Right hindlimb (tissue), 1 donor: Measurements from ENCODE around the gene SLC6A13.
"Not testable (repeated sequence)": the region's sequence is repeated elsewhere in the genome, so short reads cannot be mapped to it uniquely, and the experiment has no call there.

Source experiments
- DNase-seq: peaks from one replicate; pipeline ENCODE4 v3.0.0-alpha.2; 2018

Gene SLC6A13

DNA sequence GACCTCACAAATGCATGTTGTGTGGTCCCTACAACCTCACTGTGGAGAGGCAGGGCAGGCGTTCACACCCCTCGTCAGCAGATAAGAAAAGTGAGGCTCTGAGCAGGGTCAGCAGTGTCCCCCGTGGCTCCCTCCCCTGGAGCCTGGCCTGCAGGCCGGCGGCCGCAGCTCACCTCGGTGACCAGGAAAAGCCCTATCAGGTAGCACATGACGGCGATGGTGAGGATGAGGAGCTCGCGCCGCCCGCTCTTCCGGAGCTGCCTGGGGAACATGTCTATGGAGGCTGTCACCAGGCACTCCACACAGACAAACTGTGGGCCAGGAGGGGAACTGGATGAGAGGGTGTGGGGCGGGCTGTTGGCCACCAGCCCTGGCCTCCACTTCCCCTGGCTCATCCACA, 66.7 kb downstream of the SLC6A13 start:
- DNase-seq = no peak

DNA sequence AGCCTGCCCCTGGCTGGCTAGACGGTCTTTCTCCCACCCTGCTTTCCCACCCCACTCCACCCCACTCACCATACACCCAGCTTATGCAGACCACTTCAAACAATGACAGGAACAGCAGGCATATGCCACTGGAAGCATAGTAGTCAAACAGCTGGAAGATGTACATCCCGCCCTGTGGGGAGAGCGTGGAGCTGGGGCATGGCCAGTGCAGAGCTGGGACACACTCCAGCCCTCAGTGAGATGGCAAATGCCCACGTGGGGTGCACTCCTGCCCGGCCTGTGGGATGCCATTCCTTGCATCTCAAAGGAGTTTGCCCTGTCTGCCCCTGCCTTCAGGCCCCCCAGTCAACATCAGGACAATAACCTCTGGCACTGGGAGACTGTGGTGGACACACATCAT, 67.5 kb downstream of the SLC6A13 start:
- no peak for DNase-seq

DNA sequence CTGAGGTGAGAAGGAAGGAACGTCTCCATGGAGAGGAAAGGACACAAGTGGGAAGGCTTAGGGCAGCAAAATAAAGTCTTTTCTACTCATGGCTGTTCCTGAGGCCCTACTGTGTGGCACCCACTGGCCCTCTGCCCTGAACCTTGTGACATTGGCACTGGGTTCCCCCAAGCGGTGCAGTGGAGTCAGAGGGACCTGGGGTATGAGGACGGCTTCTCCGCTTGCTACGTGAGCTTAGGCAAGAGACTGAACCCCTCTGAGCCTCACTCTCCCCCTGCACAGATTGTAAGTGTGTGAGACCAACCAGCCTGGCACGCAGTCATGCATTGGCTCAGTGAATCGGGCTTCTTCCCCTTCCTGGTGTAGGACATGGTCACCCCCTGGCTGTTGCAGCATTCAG, 68.4 kb downstream of the SLC6A13 start:
- no peak for DNase-seq

DNA sequence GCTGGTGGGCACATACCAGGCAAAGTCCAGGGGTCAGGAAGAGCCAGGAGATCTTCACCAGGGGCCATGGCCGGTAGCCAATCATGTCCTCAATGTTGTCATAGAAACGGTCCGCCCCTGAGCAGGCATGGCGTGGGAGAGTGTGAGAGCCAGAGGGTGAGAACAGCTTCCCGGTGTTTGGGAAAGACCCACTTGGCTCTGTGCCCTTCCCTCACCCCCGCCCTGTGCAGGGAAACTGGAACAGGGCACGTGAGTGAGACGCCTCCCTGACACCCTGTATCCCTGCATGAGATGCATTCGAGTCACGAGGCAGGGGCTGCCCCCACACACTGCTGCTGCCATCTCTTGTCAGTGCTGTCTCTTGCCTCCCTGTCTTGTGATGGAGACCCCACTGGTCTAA, 69.4 kb downstream of the SLC6A13 start:
- no peak for DNase-seq

DNA sequence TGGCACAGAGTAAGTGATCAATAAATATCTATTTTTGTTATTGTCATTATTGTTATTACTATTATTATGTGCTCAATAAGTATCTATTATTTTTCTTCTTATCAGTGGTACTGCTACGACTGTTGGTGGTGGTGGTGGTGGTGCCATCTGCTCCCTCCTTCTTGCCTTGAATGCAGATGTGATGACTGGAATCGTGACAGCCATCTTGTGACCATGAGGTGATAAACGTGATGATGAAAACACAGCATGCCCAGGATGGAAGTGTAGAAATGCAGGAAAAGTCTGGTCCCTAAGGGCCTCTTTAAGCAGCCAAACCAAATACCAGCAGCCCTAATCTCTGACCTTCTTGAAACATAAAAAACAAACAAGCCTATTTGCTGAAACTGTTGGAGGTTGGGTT, 71.1 kb downstream of the SLC6A13 start:
- no peak for DNase-seq

DNA sequence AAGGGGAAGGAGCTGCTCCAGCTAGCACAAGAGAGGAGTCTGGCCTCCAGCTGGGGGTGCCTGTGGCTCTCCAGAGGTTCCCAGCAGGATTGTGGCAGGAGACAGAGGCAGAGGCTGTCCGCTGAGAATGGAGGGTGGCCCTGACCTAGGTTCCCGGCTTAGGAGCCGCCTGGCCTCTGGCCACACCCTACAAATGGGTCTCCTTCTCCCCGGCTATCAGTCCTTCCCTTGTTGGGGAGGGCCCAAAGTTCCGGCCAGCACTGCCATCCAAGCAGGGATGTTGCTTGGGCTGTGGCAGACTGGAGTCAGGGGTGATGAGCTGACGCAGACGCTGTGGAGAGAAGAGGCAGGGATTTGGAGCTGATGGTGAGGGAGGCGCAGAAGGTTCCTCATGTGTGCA, 71.8 kb downstream of the SLC6A13 start:
- DNase-seq = no peak

DNA sequence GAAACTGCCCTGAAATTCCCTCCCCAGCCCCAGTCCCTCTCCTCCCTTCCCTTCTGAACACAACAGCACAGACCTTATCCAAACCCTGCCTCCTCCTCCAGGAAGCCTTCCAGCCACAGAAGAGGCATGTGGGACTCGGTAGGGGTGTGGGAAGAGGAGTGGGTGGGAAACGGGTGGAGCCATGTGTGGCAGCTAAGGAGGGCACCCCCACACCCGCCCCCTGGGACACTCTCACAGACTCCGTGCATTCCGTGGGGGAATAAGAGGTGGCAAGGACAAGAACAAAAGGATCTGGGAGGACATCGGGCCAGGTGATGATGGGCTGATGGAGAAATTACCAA, 73.0 kb downstream of the SLC6A13 start:
- no peak for DNase-seq

DNA sequence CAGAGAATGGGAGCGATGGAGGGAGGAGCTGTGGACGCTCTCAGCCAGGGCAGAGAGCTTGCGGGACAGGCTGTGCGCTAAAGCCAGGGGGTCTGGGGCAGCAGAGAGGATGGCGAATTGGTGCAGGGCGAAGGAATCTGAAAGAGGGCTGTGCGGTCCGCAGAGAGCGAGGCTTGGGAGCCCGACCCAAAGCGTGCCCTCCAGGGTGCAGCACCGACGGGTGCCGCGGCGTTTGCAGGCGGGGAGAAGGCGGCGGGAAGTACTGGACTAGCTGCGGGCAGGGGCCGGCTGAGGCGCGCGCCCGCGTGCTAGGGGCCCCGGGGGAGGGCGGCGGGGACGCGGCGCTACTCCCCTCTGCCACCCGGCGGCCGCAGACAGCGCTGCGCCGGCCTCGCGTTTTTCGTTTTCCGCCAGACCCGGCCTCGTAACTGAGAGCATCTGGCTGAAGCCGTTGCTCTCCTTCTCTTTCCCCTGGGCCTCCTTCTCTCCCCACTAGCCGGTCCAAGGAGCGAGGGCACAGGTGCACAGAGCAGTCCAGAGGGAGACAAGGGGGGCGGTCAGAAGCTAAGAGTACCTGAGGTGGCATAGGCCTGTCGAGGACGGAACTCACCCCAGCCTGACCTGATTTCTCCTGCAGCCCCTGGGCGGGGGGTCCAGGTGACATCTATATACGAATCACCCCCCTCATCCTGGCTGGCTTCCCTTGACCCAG, 73.6 kb downstream of the SLC6A13 start:
- DNase-seq = peak; percentile 69

DNA sequence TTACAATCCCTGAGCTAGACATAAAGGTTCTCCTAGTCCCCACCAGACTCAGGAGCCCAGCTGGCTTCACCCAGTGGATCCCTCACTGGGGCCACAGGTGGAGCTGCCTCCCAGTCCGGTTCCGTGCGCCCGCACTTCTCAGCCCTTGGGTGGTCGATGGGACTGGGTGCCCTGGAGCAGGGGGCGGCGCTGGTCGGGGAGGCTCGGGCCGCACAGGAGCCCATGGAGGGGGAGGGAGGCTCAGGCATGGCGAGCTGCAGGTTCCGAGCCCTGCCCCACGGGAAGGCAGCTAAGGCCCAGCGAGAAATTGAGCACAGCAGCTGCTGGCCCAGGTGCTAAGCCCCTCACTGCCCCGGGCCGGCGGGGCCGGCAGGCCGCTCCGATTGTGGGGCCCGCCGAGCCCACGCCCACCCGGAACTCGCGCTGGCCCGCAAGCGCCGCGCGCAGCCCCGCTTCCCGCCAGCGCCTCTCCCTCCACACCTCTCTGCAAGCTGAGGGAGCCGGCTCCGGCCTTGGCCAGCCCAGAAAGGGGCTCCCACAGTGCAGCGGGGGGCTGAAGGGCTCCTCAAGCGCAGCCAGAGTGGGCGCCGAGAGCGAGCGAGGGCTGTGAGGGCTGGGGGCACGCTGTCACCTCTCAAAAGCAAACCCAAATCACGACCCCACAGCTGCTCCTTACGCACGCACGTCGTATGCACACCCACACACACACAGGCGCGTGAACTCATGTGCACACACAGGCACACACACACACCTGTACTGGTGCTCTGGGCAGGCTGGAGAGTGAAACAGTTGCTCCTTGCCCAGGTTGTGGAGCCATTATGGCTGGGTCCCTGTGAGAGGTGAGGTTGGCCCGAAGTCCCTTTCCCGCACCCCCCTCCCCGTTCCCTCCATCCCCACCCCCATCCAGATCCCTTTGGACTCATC, 74.4 kb downstream of the SLC6A13 start:
- not testable (repeated sequence) for DNase-seq

DNA sequence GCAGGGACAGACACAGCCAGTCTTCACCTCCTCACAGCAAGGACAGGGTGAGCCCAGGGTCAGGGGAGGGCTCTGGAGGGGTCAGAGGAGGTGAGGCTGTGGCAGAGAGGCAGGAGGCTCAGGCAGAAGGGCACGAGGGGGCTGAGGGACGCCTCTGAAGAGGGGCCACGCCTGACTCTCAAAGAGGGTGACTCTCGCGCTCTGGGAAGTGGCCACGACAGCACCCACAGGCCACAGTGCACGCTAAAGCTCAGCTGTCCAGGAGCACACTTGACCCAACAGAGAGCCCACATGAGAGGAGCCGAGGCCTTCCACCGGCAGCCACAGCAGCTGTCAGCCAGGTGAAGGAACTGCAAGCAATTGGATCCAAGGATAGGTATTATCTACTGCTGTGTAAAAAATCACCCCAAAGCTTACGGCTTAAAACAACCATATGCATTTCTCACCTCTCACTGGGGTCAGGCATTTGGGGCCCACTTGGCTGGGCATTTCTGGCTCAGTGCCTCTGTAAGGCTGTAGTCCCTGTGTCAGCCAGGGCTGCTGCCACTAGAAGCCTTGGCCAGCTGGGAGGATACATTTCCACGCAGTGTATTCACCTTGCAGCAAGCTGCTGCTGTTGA, 76.5 kb downstream of the SLC6A13 start:
- DNase-seq = no peak

DNA sequence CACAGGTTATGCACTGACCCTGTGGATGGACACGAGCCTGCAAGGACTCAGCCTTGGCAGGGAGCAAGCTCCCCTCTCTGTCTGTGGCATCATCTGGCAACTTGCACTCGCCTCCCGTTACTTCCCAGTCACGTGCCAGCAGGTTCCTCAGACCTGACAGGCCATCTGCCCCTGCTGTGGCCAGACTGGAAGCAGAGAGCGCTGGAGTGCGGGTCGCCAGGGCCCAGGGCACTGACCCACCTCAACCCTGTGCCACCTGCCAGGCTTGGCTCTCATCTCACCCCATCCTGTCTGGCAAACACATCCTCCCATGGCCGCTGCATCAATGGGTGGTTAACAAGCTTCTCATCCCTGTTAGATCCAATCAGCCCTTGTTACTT, 77.1 kb downstream of the SLC6A13 start:
- DNase-seq = no peak

DNA sequence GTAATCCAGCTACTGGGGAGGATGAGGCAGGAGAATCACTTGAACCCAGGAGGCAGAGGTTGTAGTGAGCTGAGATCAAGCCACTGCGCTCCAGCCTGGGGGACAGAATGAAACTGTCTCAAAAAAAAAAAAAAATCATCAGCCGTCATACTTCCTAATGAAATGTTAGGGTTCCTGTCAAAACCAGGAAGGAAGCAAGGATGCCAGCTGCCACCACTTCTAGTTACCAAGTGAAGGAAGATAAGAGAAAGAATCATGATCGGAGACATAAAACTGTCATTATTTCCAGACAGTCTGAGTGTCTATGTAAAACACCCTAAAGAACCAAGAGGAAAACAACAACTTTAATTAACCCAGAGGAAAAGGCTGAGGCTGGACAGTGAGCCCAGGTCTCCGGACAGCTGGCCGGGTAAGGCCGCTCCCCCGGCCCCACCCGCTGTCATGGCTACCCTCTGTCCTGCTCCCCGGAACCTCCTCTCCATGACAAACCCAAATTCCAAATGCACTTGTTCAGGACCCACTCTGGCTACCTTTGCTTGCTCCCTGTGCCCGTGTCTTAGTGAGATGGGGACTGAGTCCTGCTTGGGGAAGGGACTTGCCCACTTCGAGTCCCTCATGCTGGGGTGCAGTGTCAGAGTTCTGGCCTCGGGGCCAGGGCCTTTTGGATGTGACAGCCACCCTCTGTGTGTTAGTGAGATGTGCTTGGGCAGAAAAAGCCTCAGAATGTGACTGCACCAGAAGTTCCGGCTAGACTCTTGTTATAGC, 77.6 kb downstream of the SLC6A13 start:
- DNase-seq = no peak

DNA sequence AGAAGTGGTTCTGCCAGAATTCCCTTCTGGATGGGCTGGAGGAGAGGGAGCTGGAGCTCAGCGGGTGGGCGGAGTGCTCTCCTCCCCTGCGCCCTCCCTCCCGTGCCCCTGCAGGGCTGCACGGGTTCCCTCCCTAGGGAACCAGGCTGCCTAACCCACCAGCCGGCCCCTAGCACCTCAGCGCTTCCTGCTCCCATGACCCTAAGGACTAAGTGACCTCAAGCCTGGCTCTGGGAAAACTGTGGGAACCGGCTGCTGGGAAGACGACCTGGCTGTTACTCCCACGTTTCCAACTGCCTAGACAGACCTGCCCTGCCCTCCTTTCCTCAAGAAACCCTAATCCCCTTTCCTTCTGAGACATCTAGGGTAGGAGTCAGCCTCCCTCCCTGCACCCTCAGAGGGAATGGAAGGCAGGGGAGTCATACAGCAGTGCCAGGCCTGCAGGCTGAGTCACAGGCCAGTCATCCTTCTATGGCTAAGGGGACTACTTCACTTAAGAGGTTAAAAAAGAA, 80.2 kb downstream of the SLC6A13 start:
- DNase-seq = no peak

DNA sequence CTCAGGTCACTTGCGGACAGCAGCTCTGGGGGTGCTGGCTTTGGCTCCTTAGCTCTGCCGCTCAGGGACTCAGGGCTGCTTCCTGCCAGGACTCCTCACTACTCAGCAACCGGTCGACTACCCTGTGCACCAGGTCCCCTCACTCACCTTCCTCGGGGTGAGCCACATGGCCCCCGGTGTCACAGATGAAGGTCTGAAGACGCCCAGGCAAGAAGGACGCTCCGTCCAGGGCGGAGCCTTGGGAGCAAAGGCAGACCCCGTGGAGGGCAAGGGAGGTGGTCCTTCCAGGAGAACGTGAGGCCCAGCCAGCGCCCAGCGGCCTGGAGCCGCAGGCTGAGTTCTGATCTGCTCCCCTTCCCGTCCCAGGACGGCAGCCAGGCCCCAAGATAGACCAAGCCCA, 80.7 kb downstream of the SLC6A13 start:
- no peak for DNase-seq

DNA sequence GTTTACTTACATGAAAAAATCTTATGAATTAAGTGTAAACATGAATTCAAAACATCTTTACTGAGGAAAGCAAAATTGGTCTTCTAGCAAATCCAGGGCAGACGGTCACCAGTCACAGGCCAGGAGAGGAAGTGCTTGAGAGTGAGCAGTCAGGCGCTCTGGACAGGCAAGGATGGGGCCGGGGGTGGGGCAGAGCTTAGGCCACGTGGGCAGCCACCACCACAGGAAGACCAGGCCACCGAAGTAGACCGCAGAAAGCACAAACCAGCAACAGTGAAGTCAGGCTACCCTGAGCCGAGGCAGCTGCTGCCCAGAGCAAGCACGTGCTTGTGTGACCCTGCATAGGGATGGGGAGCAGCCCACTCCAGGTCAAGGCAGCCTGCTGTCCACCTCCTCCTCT, 82.2 kb downstream of the SLC6A13 start:
- DNase-seq = no peak

DNA sequence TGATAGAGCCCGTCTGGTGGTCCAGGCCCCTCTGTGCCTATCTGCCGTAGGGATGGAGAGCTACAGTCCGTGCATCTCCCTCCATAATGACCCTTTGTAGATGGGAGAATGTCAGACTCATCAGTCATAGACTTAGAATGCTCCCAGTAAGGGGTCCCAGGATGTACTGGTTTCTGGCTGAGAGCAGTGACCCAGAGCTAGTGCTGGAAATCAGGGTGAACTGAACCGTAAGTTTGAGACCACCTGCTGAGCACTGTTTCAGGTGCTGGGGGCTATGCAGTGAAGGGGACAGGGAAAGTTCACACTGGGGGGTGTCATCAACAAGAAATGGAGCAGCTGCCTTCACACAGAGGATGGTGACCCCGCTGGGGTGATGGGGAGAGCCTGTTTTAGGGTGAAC, 82.8 kb downstream of the SLC6A13 start:
- DNase-seq = no peak

DNA sequence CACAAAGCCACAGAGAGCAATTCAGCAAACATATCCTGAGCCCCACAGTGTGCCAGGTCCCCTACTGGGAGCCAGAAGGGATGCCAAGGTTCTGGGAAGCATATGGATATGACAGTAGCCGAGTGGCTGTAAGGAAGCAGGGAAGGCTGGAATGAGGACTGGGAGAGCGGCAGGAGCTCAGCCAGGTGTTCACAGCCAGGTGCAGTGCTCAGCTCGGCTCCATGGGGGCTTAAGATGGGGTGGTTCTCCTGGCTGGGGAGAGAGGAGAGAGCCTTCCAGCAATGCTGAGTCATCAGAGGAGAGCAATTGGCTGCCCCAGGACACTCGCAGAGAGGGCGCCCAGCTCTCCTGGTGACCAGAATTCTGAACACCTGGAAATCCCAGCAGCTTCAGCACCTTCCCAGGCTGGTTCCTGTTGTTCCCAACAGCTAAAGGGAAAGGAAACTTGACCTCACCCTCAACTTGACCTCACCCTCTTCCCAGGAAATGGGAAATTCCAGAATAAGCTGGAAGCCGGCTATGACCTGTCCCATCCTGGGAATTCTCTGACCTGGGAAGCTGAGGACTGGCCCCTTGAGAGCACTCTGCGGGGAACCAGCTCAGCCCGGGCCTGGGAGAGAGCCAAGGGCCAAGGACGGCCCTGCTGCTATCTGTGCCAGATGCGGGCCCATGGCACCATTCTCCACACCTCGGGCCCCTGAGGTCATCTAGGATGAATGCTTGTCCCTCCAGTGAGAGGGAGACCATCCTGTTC, 83.3 kb downstream of the SLC6A13 start:
- DNase-seq = no peak

DNA sequence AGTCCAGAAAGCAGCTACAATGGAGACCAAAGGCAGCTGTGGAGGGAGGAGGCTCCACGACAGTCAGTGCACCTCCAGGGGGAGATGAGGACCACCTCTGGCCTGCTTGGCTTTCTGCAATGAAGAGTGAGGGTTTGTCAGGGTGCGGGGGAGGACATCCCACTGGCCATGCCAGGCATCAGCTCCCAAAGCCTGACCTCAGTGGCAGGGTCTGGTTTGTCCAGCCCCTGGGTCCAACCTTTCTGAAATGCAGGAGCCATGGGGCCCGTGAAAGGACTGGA, 83.9 kb downstream of the SLC6A13 start:
- no peak for DNase-seq

DNA sequence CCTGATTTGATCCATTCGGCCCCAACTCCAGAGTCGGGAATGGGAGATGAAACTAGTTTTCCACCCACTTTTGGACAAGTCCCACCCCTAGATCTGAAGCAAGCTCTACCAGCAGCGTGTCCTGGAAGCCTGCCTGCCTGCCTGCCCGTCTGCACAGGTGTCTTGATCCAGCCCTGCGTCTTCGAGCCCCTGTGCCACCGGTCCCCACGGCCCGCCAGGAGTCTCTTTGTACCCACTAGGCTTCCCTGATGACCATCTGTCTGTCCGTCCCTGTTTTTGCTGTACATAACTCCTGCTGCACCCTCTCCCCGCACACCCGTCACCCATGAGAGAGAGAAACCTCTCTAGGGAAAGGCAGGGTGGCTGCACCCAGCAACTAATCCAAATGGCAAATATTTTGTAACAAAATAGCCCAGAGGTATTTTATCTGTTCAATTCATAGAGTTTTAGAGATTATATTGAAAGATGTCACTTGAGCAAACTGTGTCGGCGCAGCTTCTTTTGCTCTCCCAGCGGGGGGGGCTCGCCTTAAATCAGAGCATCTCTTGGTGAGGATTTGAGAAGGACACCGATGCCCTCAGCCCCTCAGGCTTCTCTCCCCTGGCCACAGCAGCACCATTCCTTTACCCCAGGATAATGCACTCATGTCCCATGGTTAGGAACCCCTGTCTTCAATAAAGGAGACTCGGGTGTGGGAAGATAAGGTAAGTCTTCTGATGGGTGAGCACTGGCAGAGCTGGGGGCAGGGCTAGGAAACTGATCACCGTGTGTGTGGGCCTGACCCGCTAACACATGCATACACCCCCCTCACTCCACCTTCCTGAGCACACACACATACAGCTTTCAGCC, 84.4 kb downstream of the SLC6A13 start:
- DNase-seq = no peak

DNA sequence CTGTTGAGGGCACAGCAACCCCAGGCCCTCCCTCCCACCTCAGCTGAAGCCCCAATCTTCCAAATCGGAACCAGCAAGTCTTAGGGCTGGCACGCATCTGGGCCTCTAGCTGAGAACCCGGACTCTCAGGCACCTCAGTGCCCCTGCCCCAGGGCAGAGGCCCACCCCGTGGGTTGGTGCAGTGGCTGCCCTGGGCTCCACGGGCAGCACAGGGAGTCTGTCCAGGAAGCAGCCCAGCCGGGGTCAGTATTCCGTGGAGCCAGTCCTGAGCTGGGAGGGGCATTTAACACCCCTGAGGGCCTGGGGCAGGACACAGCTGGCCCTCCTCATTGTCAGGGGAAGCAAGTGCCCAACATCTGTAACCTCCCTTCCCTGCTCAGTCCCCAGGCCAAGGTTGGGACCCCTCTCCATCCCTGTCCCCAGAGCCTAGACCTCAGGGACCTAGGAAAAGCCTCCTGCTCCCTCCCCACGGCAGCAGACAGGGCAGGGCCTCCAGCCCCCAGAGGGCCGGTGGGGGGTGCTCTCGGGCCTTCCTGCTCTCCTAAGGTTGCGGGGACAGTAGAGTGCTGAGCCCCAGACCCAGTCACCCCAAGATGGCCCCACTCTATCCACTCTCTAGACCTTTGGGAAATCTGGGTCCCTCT, 85.2 kb downstream of the SLC6A13 start:
- DNase-seq = no peak
